ENCODE results near the gene NR2F2.

GRCh38 chr15:96337365-96338023, 7.0 kb downstream of the NR2F2 start:
- no peak for TF ChIP-seq YY1 (IDR thresholded peaks at IDR 0.05; ENCODE audit: insufficient read depth, insufficient read length)
- TF ChIP-seq ZNF274 (IDR thresholded peaks at IDR 0.05; ENCODE audit: low read depth, low read length) = no peak
- no peak for TF ChIP-seq SUZ12 (IDR thresholded peaks at IDR 0.05; ENCODE audit: extremely low read depth, insufficient read depth, insufficient read length)
